Skeletal muscle cell (primary cell): ENCODE results near the gene PPTC7.
"Not testable (repeated sequence)": the region's sequence is repeated elsewhere in the genome, so short reads cannot be mapped to it uniquely, and the experiment has no call there.

Source experiments
- DNase-seq: peaks from one replicate; pipeline ENCODE4 v3.0.0-alpha.2; 2010; ENCODE audit warnings: low read depth
- H3K4me3 ChIP-seq: 2 replicates; pipeline ENCODE4 v1.5.1; 2011; ENCODE audit warnings: low read depth, mild to moderate bottlenecking, control low read depth, low read length, moderate library complexity

PPTC7 gene

GRCh38 chr12:110590059-110590458, 6.9 kb upstream of the PPTC7 start:
- no peak for DNase-seq
- no peak overlapping the region for H3K4me3 ChIP-seq

GRCh38 chr12:110587102-110587501, 4.0 kb upstream of the PPTC7 start:
- DNase-seq, H3K4me3 ChIP-seq: not testable (repeated sequence)

- no peak overlapping the region for H3K4me3 ChIP-seq
Measured at GRCh38 chr12:110585231-110585799, 2.2 kb upstream of the PPTC7 start.

GRCh38 chr12:110582276-110583136, 612 bp downstream of the PPTC7 start:
- DNase-seq = no peak
- peak overlapping the region; percentile 94 for H3K4me3 ChIP-seq

More at GRCh38 chr12:110585231-110585799, 2.2 kb upstream of the PPTC7 start:
- no peak for DNase-seq

GRCh38 chr12:110581931-110582275, 1.2 kb downstream of the PPTC7 start:
- peak overlapping the region; percentile 94 for H3K4me3 ChIP-seq
- no peak for DNase-seq

- DNase-seq = no peak
- no peak overlapping the region for H3K4me3 ChIP-seq
Measured at GRCh38 chr12:110579535-110580253, 3.4 kb downstream of the PPTC7 start.

- H3K4me3 ChIP-seq = no peak overlapping the region
- no peak for DNase-seq
Measured at GRCh38 chr12:110578694-110579534, 4.2 kb downstream of the PPTC7 start.

- DNase-seq = peak; percentile 59
- H3K4me3 ChIP-seq = peak overlapping the region; percentile 7
Measured at GRCh38 chr12:110577864-110578693, 5.0 kb downstream of the PPTC7 start.

- no peak overlapping the region for H3K4me3 ChIP-seq
Measured at GRCh38 chr12:110576504-110576903, 6.6 kb downstream of the PPTC7 start.

GRCh38 chr12:110575326-110575725, 7.8 kb downstream of the PPTC7 start:
- DNase-seq = no peak

More at GRCh38 chr12:110576504-110576903, 6.6 kb downstream of the PPTC7 start:
- no peak for DNase-seq

GRCh38 chr12:110574717-110575230, 8.3 kb downstream of the PPTC7 start:
- not testable (repeated sequence) for H3K4me3 ChIP-seq, DNase-seq

More at GRCh38 chr12:110575326-110575725, 7.8 kb downstream of the PPTC7 start:
- H3K4me3 ChIP-seq = no peak overlapping the region

GRCh38 chr12:110574044-110574443, 9.1 kb downstream of the PPTC7 start:
- no peak overlapping the region for H3K4me3 ChIP-seq

GRCh38 chr12:110570798-110571197, 12.3 kb downstream of the PPTC7 start:
- DNase-seq, H3K4me3 ChIP-seq: not testable (repeated sequence)

More at GRCh38 chr12:110574044-110574443, 9.1 kb downstream of the PPTC7 start:
- DNase-seq = no peak

- DNase-seq, H3K4me3 ChIP-seq: not testable (repeated sequence)
Measured at GRCh38 chr12:110569838-110570237, 13.3 kb downstream of the PPTC7 start.

GRCh38 chr12:110568752-110569151, 14.4 kb downstream of the PPTC7 start:
- DNase-seq = no peak
- no peak overlapping the region for H3K4me3 ChIP-seq

GRCh38 chr12:110566993-110567392, 16.1 kb downstream of the PPTC7 start:
- no peak overlapping the region for H3K4me3 ChIP-seq
- DNase-seq = no peak

GRCh38 chr12:110565894-110566871, 16.9 kb downstream of the PPTC7 start:
- no peak for DNase-seq
- H3K4me3 ChIP-seq = no peak overlapping the region
